ENCODE data around the gene STK4. TPM values are rescaled to one million over a fixed set of nuclear protein-coding genes. Genes with fewer than 3 reads are reported as not detected.
"Not testable (repeated sequence)": the region's sequence is repeated elsewhere in the genome, so short reads cannot be mapped to it uniquely, and the experiment has no call there.

The STK4 gene
- total and polyA plus RNA-seq, 2 of the 8 experiments (the other 6 are each of a cell fraction or from before 2014, with no cell fraction given), result 12.0 to 34.3 TPM

- TF ChIP-seq MAX (IDR thresholded peaks at IDR 0.05) (no peak), RBBP5 (IDR thresholded peaks at IDR 0.05; ENCODE audit: borderline replicate concordance, low read depth, low read length) (no peak), EZH2 (IDR thresholded peaks at IDR 0.05; ENCODE audit: low read depth, low read length, severe bottlenecking) (no peak), TCF12 (IDR thresholded peaks at IDR 0.05; ENCODE audit: low read depth, low read length) (no peak), EGR1 (IDR thresholded peaks at IDR 0.05; ENCODE audit: borderline replicate concordance, low read depth, low read length) (no peak), CBX5 (IDR thresholded peaks at IDR 0.05; ENCODE audit: low read depth, low read length) (no peak), POU5F1 (IDR thresholded peaks at IDR 0.05; ENCODE audit: low read depth, low read length) (no peak)
Observed at GRCh38 chr20:45021631-45022030, 55.3 kb downstream of the STK4 start (continued).

GRCh38 chr20:45023140-45023539 is 56.8 kb downstream of the STK4 start:
- H2BK5ac ChIP-seq (ENCODE audit: low read depth, low read length); H3K23me2 ChIP-seq (ENCODE audit: low read depth, low read length); H4K5ac ChIP-seq (ENCODE audit: insufficient read length, low read depth, low read length); H3K4me2 ChIP-seq (ENCODE audit: insufficient read depth in 1 of 2, low read depth in 2 of 2, low read length in 2 of 2); H3K27me3 ChIP-seq (replicated peaks in 1 of 4; ENCODE audit: control insufficient read depth in 3 of 4, extremely low read depth in 1 of 4, insufficient read depth in 3 of 4, low read length in 3 of 4); H3K9ac ChIP-seq (replicated peaks in 1 of 4; ENCODE audit: extremely low read depth in 1 of 4, low read depth in 3 of 4, low read length in 3 of 4); H2BK20ac ChIP-seq (ENCODE audit: low read length); FAIRE-seq; H4K8ac ChIP-seq (ENCODE audit: extremely low read depth, insufficient read depth, low read length); H3K79me2 ChIP-seq (ENCODE audit: control insufficient read depth in 1 of 2, insufficient read depth in 2 of 2, low read length in 2 of 2); H3K4me1 ChIP-seq (replicated peaks in 1 of 4; ENCODE audit: control insufficient read depth in 3 of 4, insufficient read depth in 4 of 4, low read length in 3 of 4); H2AK5ac ChIP-seq (ENCODE audit: low read depth, low read length); POLR2A ChIA-PET (ENCODE audit: partially characterized antibody); DNase-seq (ENCODE audit: low read depth in 1 of 2, low spot score in 2 of 2); H3K56ac ChIP-seq (replicated peaks; ENCODE audit: insufficient read length, low read depth, low read length); H2BK120ac ChIP-seq (replicated peaks; ENCODE audit: low read depth, low read length); H3K4me3 ChIP-seq (ENCODE audit: extremely low read depth in 1 of 4, insufficient read depth in 2 of 4, low read depth in 3 of 4, low read length in 4 of 4); H2AFZ ChIP-seq (ENCODE audit: low read length); H3K18ac ChIP-seq (ENCODE audit: extremely low read depth, low read length); H3K23ac ChIP-seq (ENCODE audit: insufficient read length); H2BK15ac ChIP-seq (ENCODE audit: low read length); H3K27ac ChIP-seq (ENCODE audit: low read depth, low read length); H3K79me1 ChIP-seq (ENCODE audit: low read depth, low read length); H4K20me1 ChIP-seq (replicated peaks in 1 of 2; ENCODE audit: control insufficient read depth in 1 of 2, insufficient read depth in 2 of 2, low read length in 2 of 2); H2BK12ac ChIP-seq (ENCODE audit: low read depth, low read length); H3K9me3 ChIP-seq (ENCODE audit: insufficient read depth in 2 of 2, low read depth in 1 of 2, low read length in 1 of 2); H3K4ac ChIP-seq (replicated peaks; ENCODE audit: insufficient read length, low read depth, low read length); H4K91ac ChIP-seq (replicated peaks; ENCODE audit: insufficient read length, low read length); H3K14ac ChIP-seq (ENCODE audit: insufficient read length): not testable (repeated sequence)
- WGBS, 2 experiments (ENCODE audit: extremely low coverage in 1 of 2, insufficient coverage in 1 of 2, insufficient read length in 1 of 2, insufficient replicate concordance in 2 of 2, low coverage in 1 of 2, low lambda C conversion rate in 2 of 2, missing lambda C conversion rate in 1 of 2), result 89% methylated on average over 2 of the region's 2 CpGs; no CpG with 5 or more reads in 1 of the 2 experiments
- peaks cover 5 to 14% (median 7%) of the 10 kb centered on the region in 4 experiments; a peak in 6 of 8 replicates for H3K36me3 ChIP-seq (ENCODE audit: control insufficient read depth in 2 of 4, insufficient read depth in 4 of 4, low read length in 3 of 4)
- CTCF ChIA-PET (ENCODE audit: partially characterized antibody), result interaction anchor here (0.6 kb wide), 1 partner anchor 16 kb away, joined by 3 read pairs; no protein-coding TSS in a partner anchor

Measured in H1 (cell line).